ENCODE results near the gene CRTAC1. TPM values are rescaled to one million over a fixed set of nuclear protein-coding genes. Genes with fewer than 3 reads are reported as not detected.

CRTAC1 gene
- total RNA-seq, 1 experiment from 2014 or later, result 0.46 TPM

DNA sequence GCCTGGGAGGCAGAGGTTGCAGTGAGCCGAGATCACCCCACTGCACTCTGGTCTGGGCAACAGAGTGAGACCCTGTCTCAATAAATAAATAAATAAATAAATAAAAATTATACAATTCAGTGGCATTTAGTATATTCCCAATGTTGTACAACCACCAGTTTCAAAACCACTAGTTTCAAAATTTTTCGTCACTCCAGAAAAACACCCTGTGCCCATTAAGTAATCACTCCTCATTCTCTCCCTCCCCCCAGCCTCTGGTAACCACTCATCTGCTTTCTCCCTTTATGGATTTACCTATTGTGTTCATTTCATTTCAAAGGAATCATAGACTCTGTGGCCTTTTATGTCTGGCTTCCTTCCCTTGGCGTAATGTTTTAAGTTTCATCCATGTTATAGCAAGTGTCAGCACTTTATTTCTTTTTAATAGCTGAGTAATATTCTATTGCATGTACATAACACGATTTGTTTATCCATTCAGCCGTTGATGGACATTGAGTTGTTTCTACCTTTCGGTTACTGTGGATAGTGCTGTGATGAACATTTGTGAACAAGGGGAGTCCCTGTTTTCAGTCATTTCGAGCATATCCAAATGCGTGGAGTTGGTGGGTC, 210.2 kb downstream of the CRTAC1 start:
- no peak overlapping the region for H3K18ac ChIP-seq (ENCODE audit: insufficient read length, low read depth, low read length)
- Mint-ChIP-seq H3K4me1 (peaks cover 4 to 26% of the 10 kb centered on the region in 2 experiments), H3K9me3 (no peaks in the 10 kb centered on the region), H3K36me3 (ENCODE audit: insufficient read depth in 1 of 3, low read depth in 3 of 3) (no peaks in the 10 kb centered on the region), H3K27me3 (ENCODE audit: low read depth) (no peaks in the 10 kb centered on the region; the same call in 1 of the 2 replicates), H3K27ac (no peak overlapping the region), H3K4me3 (no peak overlapping the region)
- H3T11ph ChIP-seq (ENCODE audit: low read length), result no peak overlapping the region
- H3K14ac ChIP-seq (ENCODE audit: insufficient read depth, low read length), result no peak overlapping the region
- no peak overlapping the region for H2BK12ac ChIP-seq (ENCODE audit: insufficient read length, low read depth, low read length)
- no peaks in the 10 kb centered on the region for H3K79me2 ChIP-seq (ENCODE audit: insufficient read depth, low read length)
- no peak overlapping the region for H4K8ac ChIP-seq (replicated peaks; ENCODE audit: insufficient read length, low read depth, low read length)
- peaks cover under 1% of the 10 kb centered on the region for H3K23me2 ChIP-seq (ENCODE audit: insufficient read length, low read depth, low read length, poor library complexity, severe bottlenecking)
- H2AFZ ChIP-seq (ENCODE audit: low read length), result no peak overlapping the region
- H3K4ac ChIP-seq (ENCODE audit: low read depth, low read length), result no peak overlapping the region
- no CpG with 5 or more reads among the region's 8 CpGs for WGBS (ENCODE audit: extremely low coverage, insufficient read length, low lambda C conversion rate)
- no peak overlapping the region for H2BK20ac ChIP-seq (ENCODE audit: low read depth, low read length, poor library complexity, severe bottlenecking)
- H3K9me3 ChIP-seq (ENCODE audit: control insufficient read depth, low read depth, low read length), result no peaks in the 10 kb centered on the region
- H3K23ac ChIP-seq (ENCODE audit: insufficient read length, low read depth, low read length), result no peak overlapping the region
- H3K79me1 ChIP-seq (ENCODE audit: insufficient read depth, low read depth, low read length, poor library complexity, severe bottlenecking), result no peaks in the 10 kb centered on the region
- H3K27ac ChIP-seq (ENCODE audit: insufficient read length, low read depth, low read length), result no peak overlapping the region
- H3K27me3 ChIP-seq (ENCODE audit: insufficient read depth, low read length), result no peaks in the 10 kb centered on the region
- no peaks in the 10 kb centered on the region for H3K4me1 ChIP-seq (ENCODE audit: insufficient read depth, low read length)
- H2BK5ac ChIP-seq (ENCODE audit: insufficient read length, low read length), result no peak overlapping the region
- H2AK5ac ChIP-seq (ENCODE audit: insufficient read length, low read length), result no peak overlapping the region
- no peak overlapping the region for H2BK120ac ChIP-seq (ENCODE audit: low read depth, low read length, poor library complexity, severe bottlenecking)
- H4K20me1 ChIP-seq (ENCODE audit: control insufficient read depth, insufficient read depth, insufficient read length), result no peaks in the 10 kb centered on the region
- no peak overlapping the region for H3K9ac ChIP-seq (ENCODE audit: extremely low read depth, insufficient read length, low read length)
- no peak overlapping the region for H3K56ac ChIP-seq (ENCODE audit: insufficient read length, low read depth, low read length)
- H3K4me2 ChIP-seq (ENCODE audit: insufficient read depth, insufficient read length, low read length), result no peak overlapping the region
- DNase-seq, result no peak
- H2BK15ac ChIP-seq (ENCODE audit: low read depth, low read length), result no peak overlapping the region
- H4K5ac ChIP-seq (ENCODE audit: insufficient read length, low read depth, low read length), result no peak overlapping the region
- TF ChIP-seq, protein P1, sequence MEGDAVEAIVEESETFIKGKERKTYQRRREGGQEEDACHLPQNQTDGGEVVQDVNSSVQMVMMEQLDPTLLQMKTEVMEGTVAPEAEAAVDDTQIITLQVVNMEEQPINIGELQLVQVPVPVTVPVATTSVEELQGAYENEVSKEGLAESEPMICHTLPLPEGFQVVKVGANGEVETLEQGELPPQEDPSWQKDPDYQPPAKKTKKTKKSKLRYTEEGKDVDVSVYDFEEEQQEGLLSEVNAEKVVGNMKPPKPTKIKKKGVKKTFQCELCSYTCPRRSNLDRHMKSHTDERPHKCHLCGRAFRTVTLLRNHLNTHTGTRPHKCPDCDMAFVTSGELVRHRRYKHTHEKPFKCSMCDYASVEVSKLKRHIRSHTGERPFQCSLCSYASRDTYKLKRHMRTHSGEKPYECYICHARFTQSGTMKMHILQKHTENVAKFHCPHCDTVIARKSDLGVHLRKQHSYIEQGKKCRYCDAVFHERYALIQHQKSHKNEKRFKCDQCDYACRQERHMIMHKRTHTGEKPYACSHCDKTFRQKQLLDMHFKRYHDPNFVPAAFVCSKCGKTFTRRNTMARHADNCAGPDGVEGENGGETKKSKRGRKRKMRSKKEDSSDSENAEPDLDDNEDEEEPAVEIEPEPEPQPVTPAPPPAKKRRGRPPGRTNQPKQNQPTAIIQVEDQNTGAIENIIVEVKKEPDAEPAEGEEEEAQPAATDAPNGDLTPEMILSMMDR (conservative IDR thresholded peaks at IDR 0.05), result no peak
- H4K91ac ChIP-seq (ENCODE audit: insufficient read length, low read depth, low read length), result no peak overlapping the region

Measured in H9 (cell line).